ENCODE results near the gene CRELD2.

The CRELD2 gene

DNA sequence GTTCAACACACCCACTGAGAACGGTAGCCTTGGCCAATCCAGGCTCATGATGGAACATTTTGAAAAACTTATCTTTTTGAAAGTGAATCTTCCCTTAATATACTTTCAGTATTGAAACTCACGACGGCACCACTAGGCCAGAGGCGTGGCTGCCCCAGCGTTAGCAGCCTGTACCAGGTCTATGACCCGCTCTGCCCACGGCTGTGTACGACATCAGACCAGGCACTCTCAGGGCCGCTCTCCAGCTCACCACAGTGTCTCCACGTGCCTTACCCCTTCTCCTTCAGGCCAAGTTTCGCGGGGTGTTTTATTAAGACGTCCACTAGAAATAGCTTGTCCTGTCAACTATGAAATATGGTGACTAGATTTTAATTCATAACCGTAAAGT, 31.4 kb upstream of the CRELD2 start:
- H3K27me3 ChIP-seq (ENCODE audit: control insufficient read depth, insufficient read depth, low read length) = no peaks in the 10 kb centered on the region
- no peak overlapping the region for H3K4me2 ChIP-seq (ENCODE audit: low read length)
- no peak overlapping the region for H3K4me3 ChIP-seq (ENCODE audit: low read depth, low read length)
- peaks cover 4% of the 10 kb centered on the region for H3K79me2 ChIP-seq
- TF ChIP-seq, protein P1, sequence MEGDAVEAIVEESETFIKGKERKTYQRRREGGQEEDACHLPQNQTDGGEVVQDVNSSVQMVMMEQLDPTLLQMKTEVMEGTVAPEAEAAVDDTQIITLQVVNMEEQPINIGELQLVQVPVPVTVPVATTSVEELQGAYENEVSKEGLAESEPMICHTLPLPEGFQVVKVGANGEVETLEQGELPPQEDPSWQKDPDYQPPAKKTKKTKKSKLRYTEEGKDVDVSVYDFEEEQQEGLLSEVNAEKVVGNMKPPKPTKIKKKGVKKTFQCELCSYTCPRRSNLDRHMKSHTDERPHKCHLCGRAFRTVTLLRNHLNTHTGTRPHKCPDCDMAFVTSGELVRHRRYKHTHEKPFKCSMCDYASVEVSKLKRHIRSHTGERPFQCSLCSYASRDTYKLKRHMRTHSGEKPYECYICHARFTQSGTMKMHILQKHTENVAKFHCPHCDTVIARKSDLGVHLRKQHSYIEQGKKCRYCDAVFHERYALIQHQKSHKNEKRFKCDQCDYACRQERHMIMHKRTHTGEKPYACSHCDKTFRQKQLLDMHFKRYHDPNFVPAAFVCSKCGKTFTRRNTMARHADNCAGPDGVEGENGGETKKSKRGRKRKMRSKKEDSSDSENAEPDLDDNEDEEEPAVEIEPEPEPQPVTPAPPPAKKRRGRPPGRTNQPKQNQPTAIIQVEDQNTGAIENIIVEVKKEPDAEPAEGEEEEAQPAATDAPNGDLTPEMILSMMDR (IDR thresholded peaks at IDR 0.05) = no peak
- H2AFZ ChIP-seq = no peak overlapping the region
- H3K27ac ChIP-seq = no peak overlapping the region
- H3K4me1 ChIP-seq = no peaks in the 10 kb centered on the region
- H3K9me3 ChIP-seq (ENCODE audit: control insufficient read depth, low read length) = no peaks in the 10 kb centered on the region
- no peaks in the 10 kb centered on the region for H3K36me3 ChIP-seq (ENCODE audit: control insufficient read depth, insufficient read depth, low read length)
- no peak overlapping the region for H3K9ac ChIP-seq

GRCh38 chr22:49887702-49888101, 30.7 kb upstream of the CRELD2 start:
- Histone ChIP-seq H3K27me3 (ENCODE audit: control insufficient read depth, insufficient read depth, low read length) (no peaks in the 10 kb centered on the region), H3K4me1 (no peaks in the 10 kb centered on the region), H3K79me2 (peaks cover 4% of the 10 kb centered on the region), H3K27ac (no peak overlapping the region), H3K9me3 (ENCODE audit: control insufficient read depth, low read length) (no peaks in the 10 kb centered on the region), H3K9ac (no peak overlapping the region), H3K4me3 (ENCODE audit: low read depth, low read length) (no peak overlapping the region), H2AFZ (no peak overlapping the region), H3K36me3 (ENCODE audit: control insufficient read depth, insufficient read depth, low read length) (no peaks in the 10 kb centered on the region), H3K4me2 (ENCODE audit: low read length) (no peak overlapping the region)
- TF ChIP-seq, protein P1 (IDR thresholded peaks at IDR 0.05) = no peak

DNA sequence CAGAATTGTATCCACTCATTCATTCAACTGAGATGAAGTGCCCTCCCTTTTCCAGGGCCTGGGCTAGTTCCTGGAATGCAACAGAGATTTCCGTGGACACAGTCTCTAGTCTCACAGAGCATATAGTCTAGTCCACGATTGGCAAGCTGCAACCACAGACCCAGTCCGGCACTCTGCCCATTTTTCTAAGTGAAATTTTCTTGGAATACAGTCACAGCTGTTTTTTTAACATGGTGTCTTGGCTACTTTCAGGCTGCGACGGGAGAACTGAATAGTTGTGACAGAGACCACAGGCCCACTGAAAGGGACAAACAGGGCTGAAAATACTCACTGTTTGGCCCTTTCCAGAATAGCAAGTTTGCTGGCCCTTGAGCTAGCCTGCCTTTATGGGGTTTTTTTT, 29.4 kb upstream of the CRELD2 start:
- TF ChIP-seq, protein P1 (IDR thresholded peaks at IDR 0.05) = no peak
- Histone ChIP-seq H3K9me3 (ENCODE audit: control insufficient read depth, low read length) (no peaks in the 10 kb centered on the region), H3K36me3 (ENCODE audit: control insufficient read depth, insufficient read depth, low read length) (no peaks in the 10 kb centered on the region), H3K4me1 (no peaks in the 10 kb centered on the region), H2AFZ (no peak overlapping the region), H3K79me2 (peaks cover 4% of the 10 kb centered on the region), H3K27me3 (ENCODE audit: control insufficient read depth, insufficient read depth, low read length) (no peaks in the 10 kb centered on the region), H3K27ac (no peak overlapping the region), H3K4me3 (ENCODE audit: low read depth, low read length) (no peak overlapping the region), H3K9ac (no peak overlapping the region), H3K4me2 (ENCODE audit: low read length) (no peak overlapping the region)

DNA sequence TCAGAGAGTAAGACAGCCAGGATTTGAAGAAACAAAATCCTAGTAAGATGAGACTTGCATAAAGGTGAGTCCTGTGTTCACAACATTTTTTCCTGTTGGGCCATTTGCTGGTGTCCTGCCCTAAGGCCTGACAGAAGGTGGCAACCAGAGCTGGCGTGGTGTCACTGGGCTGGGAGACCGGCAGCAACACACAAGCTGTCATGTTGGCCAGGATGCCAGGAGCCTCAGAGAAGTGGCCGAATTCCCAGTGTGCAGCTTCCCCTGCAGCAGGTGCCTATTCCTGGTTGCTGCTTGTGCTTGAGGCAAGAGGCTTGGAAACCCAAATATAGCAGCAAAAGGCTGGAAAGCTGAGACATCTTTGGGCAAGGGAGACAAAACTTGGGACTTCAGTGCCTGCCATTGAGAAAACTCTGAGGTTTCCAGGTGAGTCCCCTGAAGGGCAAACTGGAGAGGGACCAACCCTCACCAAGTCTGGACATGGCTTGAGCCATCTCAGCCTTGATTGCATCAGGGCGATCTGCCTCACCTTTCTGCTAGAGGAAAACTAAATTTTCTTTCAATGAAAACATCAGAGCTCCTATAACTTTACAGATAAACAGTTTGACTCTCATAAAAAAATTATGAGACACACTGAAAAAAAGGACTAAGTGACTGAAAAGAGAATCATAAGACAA, 26.1 kb upstream of the CRELD2 start:
- no peaks in the 10 kb centered on the region for H3K36me3 ChIP-seq (ENCODE audit: control insufficient read depth, insufficient read depth, low read length)
- TF ChIP-seq, protein P1 (IDR thresholded peaks at IDR 0.05) = no peak
- no peaks in the 10 kb centered on the region for H3K9me3 ChIP-seq (ENCODE audit: control insufficient read depth, low read length)

GRCh38 chr22:49893025-49893424, 25.4 kb upstream of the CRELD2 start:
- H3K27ac ChIP-seq = no peak overlapping the region
- H3K4me1 ChIP-seq = no peaks in the 10 kb centered on the region
- no peak overlapping the region for H3K4me2 ChIP-seq (ENCODE audit: low read length)
- H3K79me2 ChIP-seq = no peaks in the 10 kb centered on the region
- H3K27me3 ChIP-seq (ENCODE audit: control insufficient read depth, insufficient read depth, low read length) = no peaks in the 10 kb centered on the region
- H2AFZ ChIP-seq = no peak overlapping the region
- H3K4me3 ChIP-seq (ENCODE audit: low read depth, low read length) = no peak overlapping the region
- H3K9me3 ChIP-seq (ENCODE audit: control insufficient read depth, low read length) = no peaks in the 10 kb centered on the region
- TF ChIP-seq, protein P1 (IDR thresholded peaks at IDR 0.05) = no peak
- no peak overlapping the region for H3K9ac ChIP-seq
- H3K36me3 ChIP-seq (ENCODE audit: control insufficient read depth, insufficient read depth, low read length) = no peaks in the 10 kb centered on the region

More for the DNA sequence above, 26.1 kb upstream of the CRELD2 start:
- H3K79me2 ChIP-seq = no peaks in the 10 kb centered on the region
- no peak overlapping the region for H3K4me2 ChIP-seq (ENCODE audit: low read length)
- H3K4me3 ChIP-seq (ENCODE audit: low read depth, low read length) = no peak overlapping the region
- no peak overlapping the region for H2AFZ ChIP-seq
- H3K27ac ChIP-seq = no peak overlapping the region
- H3K4me1 ChIP-seq = no peaks in the 10 kb centered on the region
- H3K27me3 ChIP-seq (ENCODE audit: control insufficient read depth, insufficient read depth, low read length) = no peaks in the 10 kb centered on the region
- no peak overlapping the region for H3K9ac ChIP-seq

All from parathyroid adenoma (tissue), 2 donors.